ENCODE data around the gene VDR. TPM values are rescaled to one million over a fixed set of nuclear protein-coding genes. Genes with fewer than 3 reads are reported as not detected.
A peak's percentile ranks its signal among the peaks of the same experiment; 100 is the strongest.

Gene VDR
- total RNA-seq, 4 donors from 2014 or later, result 36.7 to 47.9 (median 41.2) TPM

DNA sequence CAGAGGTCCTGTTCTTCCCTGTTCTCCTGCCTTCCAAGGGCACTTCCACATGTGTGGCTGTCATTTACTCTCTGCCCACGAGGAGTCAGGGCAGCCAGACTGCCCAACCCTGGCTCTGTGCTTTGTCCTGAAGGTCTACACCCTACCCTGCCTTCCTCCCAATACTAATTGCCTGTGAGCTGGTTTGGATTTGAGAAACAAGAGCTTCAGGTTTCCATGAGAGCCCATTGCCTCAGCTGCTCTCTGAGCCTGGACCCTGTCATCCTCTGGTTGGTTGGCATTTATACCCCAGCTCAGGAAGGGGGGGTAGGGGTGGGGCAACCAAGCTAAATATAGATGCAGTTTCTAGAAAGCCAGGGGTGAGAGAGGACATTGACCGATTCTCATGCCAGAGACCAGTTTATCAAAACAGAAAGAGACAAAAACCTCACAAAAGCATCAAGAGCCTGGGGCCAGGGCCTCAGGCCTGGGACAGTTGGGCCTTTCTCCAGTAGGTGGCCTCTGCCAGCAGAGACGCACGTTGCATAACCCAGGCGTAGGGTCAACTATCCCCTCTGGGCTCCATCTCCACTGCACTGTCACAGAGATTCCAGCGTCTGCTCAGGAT lies 34.5 kb downstream of the VDR start:
- TF ChIP-seq EP300 (IDR thresholded peaks at IDR 0.05) (no peak), POLR2AphosphoS5 (IDR thresholded peaks at IDR 0.05) (no peak), POLR2A (IDR thresholded peaks at IDR 0.05) (no peak)
- TF ChIP-seq, protein P1, sequence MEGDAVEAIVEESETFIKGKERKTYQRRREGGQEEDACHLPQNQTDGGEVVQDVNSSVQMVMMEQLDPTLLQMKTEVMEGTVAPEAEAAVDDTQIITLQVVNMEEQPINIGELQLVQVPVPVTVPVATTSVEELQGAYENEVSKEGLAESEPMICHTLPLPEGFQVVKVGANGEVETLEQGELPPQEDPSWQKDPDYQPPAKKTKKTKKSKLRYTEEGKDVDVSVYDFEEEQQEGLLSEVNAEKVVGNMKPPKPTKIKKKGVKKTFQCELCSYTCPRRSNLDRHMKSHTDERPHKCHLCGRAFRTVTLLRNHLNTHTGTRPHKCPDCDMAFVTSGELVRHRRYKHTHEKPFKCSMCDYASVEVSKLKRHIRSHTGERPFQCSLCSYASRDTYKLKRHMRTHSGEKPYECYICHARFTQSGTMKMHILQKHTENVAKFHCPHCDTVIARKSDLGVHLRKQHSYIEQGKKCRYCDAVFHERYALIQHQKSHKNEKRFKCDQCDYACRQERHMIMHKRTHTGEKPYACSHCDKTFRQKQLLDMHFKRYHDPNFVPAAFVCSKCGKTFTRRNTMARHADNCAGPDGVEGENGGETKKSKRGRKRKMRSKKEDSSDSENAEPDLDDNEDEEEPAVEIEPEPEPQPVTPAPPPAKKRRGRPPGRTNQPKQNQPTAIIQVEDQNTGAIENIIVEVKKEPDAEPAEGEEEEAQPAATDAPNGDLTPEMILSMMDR (IDR thresholded peaks at IDR 0.05), result peak in 1 of 2 donors; percentile 16

GRCh38 chr12:47868552-47869031 lies 36.2 kb downstream of the VDR start:
- Histone ChIP-seq H3K27me3 (no peaks in the 10 kb centered on the region), H3K4me3 (no peak overlapping the region), H3K4me1 (peaks cover 32% of the 10 kb centered on the region), H3K27ac (no peak overlapping the region), H3K9me3 (no peaks in the 10 kb centered on the region), H3K36me3 (peaks cover 9% of the 10 kb centered on the region)
- WGBS, result 82% methylated on average over 8 of the region's 8 CpGs
- TF ChIP-seq POLR2A (IDR thresholded peaks at IDR 0.05) (no peak), POLR2AphosphoS5 (IDR thresholded peaks at IDR 0.05) (no peak), EP300 (IDR thresholded peaks at IDR 0.05) (no peak)
- TF ChIP-seq, protein P1 (IDR thresholded peaks at IDR 0.05), result no peak
- no peak for DNase-seq (ENCODE audit: low spot score in 2 of 2)

More for the DNA sequence above, 34.5 kb downstream of the VDR start:
- DNase-seq (ENCODE audit: low spot score in 2 of 2), result no peak
- WGBS, result 18% methylated on average over 5 of the region's 6 CpGs
- H3K27ac ChIP-seq, result peak overlapping the region; percentile 17
- peaks cover 3% of the 10 kb centered on the region for H3K36me3 ChIP-seq
- H3K4me3 ChIP-seq, result no peak overlapping the region
- no peaks in the 10 kb centered on the region for H3K27me3 ChIP-seq
- no peaks in the 10 kb centered on the region for H3K9me3 ChIP-seq
- H3K4me1 ChIP-seq, result peaks cover 21% of the 10 kb centered on the region

GRCh38 chr12:47868041-47868440 lies 36.8 kb downstream of the VDR start:
- Histone ChIP-seq H3K27me3 (no peaks in the 10 kb centered on the region), H3K4me3 (no peak overlapping the region), H3K9me3 (no peaks in the 10 kb centered on the region), H3K36me3 (peaks cover 8% of the 10 kb centered on the region), H3K4me1 (peaks cover 36% of the 10 kb centered on the region), H3K27ac (no peak overlapping the region)
- DNase-seq (ENCODE audit: low spot score in 2 of 2), result no peak
- no peak for TF ChIP-seq POLR2A (IDR thresholded peaks at IDR 0.05)
- TF ChIP-seq, protein P1 (IDR thresholded peaks at IDR 0.05), result no peak
- TF ChIP-seq EP300 (IDR thresholded peaks at IDR 0.05), result no peak
- WGBS, result 83% methylated on average over 2 of the region's 2 CpGs

GRCh38 chr12:47867495-47867941 lies 37.3 kb downstream of the VDR start:
- Histone ChIP-seq H3K27ac (no peak overlapping the region), H3K4me1 (peaks cover 40% of the 10 kb centered on the region), H3K9me3 (no peaks in the 10 kb centered on the region), H3K27me3 (no peaks in the 10 kb centered on the region), H3K36me3 (peaks cover 8% of the 10 kb centered on the region), H3K4me3 (no peak overlapping the region)
- TF ChIP-seq POLR2A (IDR thresholded peaks at IDR 0.05), result no peak
- TF ChIP-seq EP300 (IDR thresholded peaks at IDR 0.05), result no peak
- TF ChIP-seq, protein P1 (IDR thresholded peaks at IDR 0.05), result no peak
- TF ChIP-seq POLR2AphosphoS5 (IDR thresholded peaks at IDR 0.05), result no peak
- WGBS, result 64% methylated on average over 4 of the region's 4 CpGs
- DNase-seq (ENCODE audit: low spot score in 2 of 2), result no peak

DNA sequence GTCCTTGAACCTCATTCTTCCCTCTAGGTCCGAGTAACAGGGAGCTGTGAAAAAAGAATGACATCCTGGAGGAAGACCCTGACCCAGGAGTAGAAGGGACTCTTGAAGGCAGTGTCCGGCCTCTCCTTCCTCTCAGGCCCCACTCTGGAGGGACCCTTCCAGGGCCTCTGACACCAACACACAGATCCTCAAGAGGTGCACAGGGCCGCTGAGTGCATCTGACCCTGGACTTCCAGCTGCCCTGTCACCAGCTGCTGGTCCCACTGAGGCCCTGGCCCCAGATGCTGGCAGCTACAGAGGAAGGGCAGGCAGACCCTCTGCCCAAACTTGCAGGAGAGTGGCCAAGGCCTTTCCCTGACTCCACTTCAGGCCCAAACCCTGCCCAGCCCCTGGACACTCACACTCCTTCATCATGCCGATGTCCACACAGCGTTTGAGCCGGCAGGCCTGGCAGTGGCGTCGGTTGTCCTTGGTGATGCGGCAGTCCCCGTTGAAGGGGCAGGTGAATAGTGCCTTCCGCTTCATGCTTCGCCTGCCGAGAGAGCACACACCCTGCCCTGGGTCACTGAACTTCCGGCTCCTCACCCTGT lies 40.1 kb downstream of the VDR start:
- 99% methylated on average over 9 of the region's 14 CpGs for WGBS
- no peak overlapping the region for H3K4me3 ChIP-seq
- no peak overlapping the region for H3K27ac ChIP-seq
- no peaks in the 10 kb centered on the region for H3K27me3 ChIP-seq
- peaks cover 55% of the 10 kb centered on the region for H3K4me1 ChIP-seq
- H3K36me3 ChIP-seq, result peaks cover 8% of the 10 kb centered on the region
- H3K9me3 ChIP-seq, result no peaks in the 10 kb centered on the region
- TF ChIP-seq POLR2AphosphoS5 (IDR thresholded peaks at IDR 0.05), result no peak
- no peak for TF ChIP-seq POLR2A (IDR thresholded peaks at IDR 0.05)
- TF ChIP-seq, protein P1 (IDR thresholded peaks at IDR 0.05), result no peak
- TF ChIP-seq EP300 (IDR thresholded peaks at IDR 0.05), result no peak
- DNase-seq (ENCODE audit: low spot score in 2 of 2), result no peak

Data from suprapubic skin (tissue), 4 donors.